Stimulated activated CD4-positive, alpha-beta T cell treated with anti-CD3 and anti-CD28 coated beads, Interleukin-2, amount 100 ng/mL, for 24 hours (primary cell): Measurements from ENCODE around the gene TCFL5.
"Not testable (repeated sequence)": the region's sequence is repeated elsewhere in the genome, so short reads cannot be mapped to it uniquely, and the experiment has no call there.

Experiments used
- DNase-seq, 2 donors: peaks; one replicate each; pipeline ENCODE4 v3.0.0-alpha.2; 2020

The TCFL5 gene

DNA sequence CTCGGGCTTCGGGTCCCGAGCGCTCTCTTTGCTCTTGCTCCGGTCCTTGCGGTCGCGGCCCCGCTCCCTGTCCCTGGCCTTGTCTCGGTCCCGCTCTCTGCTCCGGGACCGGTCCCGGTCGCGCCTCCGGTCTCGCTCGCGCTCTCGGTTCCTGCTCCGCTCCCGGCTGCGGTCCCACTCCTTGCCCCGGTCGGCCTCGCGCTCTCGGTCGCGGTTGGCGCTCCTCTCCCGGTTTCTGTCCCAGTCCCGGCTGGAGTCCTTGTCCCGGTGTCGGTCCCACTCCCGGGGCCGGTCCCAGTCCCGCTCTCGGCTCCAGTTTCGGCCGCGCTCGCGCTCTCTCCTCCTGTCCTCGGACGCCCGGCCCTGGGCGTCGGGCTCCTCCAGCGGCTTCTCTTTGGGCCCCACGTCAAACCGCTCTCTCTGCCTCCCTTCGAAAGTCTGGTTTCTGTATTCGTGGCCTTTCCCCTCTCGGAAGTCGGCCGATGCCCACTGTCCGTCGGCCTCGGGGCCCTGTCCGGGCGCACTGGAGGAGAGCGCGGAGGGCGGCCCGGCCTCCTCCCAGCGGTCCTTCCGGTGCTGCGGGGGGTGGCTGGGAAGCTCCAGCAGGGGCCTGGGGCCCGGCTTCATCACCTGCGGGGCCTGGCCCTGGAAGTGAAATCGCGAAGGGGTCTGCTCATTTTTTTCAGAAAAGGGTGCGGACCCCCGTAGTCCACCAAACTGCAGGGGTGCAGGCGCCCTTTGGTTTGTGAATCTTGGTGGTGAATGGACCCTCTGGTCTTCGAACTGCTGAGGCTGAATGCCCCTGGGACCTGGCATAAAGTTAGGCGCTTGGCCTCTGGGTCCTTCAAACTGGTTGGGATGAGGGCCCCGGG is 17.9 kb upstream of the TCFL5 start:
- no peak for DNase-seq

DNA sequence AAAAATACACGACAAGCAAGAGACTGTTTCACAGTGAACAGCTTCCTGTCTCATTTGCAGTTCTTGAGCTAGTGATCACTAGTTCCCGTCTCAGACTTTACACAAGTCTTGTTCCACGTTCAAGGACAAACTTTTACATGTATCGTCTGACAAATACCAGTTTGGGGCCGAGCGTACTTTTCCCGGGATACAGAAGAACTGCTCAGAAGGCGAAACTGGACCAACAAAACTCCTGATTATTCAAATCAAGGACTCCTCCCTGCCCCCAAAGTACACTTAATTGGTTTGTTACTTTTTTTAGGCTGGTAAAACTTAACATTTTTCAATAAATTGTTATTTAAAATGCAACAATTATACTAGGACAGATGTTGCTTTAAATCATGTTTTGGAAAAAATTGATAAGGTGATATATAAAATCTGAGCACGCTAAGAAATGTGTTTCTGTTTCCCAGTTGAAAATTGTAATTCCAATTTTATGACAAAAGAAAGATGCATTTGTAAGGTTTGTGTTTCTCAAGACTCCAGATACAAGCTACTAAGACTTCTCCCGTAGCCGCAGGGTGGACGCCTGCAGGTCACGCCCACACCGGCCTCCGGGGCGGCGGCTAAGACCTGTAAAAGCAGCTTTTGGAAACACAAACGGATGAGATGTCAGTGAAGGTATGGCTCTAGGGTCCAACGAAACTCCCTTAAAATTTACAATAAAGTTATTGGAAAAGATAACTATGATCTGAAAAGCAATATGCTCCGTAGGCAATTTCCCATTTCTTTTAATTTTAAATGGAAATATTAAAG is 16.8 kb upstream of the TCFL5 start:
- DNase-seq = no peak

DNA sequence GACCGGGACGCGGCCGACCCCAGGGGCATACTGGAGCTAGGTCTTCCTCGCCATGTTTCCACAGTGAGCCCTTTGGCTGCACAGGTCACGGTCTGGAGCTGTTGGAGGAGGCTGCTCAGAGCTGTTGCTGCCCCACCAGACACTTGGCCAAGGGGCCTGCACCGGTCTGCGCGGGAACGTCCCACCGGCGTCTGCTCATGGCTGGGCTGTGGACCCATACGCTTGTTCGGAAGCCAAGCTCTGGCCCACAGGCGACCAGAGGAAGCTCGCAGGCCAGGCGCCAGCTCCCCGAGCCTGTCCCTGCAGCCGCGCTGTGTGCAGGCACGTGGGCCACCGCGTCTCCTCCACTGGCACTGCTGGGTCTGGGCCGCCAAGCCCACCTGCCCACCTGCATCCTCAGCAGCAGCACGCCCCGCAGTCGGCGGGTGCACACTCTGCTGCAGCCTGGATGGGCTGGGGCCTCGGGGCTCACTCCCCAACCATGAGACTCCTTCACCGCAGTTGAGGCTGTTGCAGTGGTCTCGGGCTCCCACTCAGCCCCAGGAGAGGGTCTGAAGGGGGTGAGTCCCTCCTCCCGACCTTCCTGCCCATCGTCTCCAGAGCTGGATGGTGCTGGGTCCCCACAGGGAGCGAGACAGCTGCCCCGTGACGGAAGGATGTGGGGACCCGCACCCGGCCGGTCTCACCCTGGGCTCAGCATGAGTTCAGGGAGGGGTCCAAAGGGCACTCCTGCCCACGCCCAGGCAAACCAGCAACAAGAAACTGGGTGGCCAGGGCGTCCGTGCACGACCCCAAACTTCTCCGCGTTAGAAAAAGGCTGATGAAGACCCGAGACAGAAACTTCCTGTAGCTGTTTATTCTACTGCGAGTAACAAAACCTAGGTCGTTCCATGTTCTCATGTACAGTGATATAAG is 15.5 kb upstream of the TCFL5 start:
- DNase-seq = no peak

DNA sequence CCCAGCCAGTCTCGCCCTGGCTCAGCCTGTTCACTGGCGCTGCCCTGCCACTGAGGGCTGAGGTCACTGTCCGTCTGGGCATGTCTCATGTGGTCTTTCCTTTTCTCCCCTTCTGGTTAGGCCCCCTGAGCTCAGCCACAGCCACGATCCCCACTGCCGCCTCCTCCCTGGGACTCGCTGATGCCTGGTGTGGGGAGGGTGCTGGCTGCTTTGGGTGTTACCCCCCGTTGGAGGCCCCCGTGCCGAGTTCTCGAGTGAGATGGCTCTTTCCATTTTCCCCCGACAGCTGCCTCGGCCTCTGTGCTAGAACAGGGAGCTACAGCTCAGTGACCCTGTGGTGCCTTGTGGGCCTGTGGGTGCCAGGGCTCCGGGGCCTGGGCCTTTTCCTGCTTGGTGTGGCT is 14.9 kb upstream of the TCFL5 start:
- DNase-seq = no peak

DNA sequence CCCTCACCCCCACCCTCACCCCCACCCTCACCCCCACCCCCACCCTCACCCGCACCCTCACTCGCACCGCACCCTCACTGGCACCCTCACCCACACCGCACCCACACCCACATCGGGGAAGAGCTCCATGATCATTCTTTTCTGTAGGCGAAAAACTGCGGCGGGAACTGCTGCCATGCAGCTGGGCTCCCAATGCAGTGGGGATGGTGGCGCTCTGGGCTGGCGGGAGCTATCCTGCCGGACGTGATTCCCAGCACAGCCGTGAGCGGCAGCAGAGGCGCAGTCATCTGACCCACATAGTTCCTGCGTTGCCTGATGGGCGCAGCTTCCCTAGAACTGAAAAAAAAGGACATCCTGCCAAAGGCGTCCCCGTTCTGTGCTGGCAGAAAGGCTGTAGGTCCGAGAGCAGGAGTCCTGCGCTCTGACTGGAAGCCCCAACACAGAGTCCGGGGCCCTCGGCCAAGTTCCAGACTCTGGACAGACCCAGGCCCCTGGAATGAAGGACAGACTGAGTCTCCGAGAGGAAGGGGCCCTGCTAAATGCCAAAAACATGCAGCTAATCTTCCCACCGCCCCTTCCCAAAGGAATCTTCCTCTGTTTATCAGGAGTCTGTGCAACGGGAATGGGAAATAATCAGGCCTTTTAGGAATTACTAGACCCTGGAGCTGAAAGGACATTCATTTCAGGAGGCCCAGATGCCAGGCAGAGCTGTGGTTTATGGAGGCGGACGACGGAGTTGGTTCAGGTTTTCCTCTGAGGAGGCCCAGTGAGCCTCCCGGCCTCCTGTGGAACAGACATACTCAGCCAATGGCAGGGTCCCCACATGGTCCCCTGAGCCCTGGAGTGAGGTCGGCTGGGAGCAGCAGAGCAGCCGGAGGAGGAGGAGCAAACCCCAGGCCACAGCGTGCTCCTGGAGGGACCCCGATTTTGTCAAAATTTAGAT is 14.1 kb upstream of the TCFL5 start:
- DNase-seq = no peak

DNA sequence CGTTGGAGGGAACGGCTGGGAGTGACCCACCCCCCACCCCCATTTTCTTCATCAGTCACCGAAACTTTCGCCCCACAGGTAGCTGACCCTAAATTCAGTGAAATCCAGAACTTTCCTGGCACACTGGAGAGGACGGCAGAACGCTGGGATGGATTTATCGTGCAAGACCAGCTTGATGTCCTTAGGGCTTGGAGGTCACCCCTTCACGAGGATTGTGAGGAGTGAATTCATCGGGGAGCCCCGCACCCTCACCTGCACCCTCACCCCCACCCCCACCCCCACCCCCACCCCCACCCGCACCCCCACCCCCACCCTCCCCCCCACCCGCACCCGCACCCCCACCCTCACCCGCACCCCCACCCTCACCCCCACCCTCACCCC is 13.3 kb upstream of the TCFL5 start:
- no peak for DNase-seq

DNA sequence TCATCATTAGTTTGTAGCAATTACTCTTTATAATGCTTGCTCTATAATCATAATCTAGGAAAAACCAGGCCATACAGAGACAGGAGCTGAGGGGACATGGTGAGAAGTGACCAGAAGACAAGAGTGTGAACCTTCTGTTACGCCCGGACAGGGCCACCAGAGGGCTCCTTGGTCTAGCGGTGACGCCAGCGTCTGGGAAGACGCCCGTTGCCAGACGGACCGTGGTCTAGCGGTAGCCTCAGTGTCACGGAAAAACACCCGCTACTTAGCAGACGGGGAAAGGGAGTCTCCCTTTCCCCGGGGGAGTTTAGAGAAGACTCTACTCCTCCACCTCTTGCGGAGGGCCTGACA is 12.0 kb upstream of the TCFL5 start:
- peak; percentile 40 to 53 for DNase-seq

DNA sequence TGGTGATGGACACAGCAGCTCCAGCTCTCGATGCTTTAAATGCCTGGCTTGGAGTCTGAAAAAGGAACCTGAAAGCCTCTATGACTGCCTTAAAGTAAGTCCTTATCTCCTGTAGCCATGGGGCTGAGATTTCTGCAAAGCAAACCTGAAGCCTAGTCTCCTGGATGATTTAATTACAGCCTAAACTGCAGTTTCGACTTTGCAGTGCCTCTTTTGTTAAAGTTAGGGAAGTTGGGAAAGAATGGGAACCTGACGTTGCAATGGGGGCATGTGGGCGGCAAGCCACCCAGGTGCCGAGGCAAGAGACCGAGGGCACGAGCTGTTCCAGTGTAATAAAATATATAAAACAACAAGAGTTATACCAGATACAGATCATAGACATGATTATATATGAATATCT is 11.7 kb upstream of the TCFL5 start:
- no peak for DNase-seq

DNA sequence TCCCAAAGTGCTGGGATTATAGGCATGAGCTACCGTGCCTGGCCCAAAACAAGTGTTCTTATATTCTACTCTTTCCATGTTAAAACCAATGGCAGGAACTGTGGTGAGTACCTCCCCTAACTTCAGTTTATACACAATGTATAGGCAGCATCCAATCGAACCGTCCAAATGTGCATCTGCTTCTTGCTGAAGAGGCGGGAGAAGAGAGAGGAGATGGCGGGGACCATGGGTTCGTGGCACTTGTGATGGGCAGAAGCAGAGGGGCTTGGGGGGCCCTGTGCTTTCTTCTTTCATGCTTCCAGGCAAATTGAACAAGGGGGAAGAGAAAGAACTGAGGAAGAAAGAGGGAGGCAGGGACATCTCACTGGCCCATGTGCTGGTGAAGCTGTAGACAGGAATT is 11.2 kb upstream of the TCFL5 start:
- DNase-seq = no peak

DNA sequence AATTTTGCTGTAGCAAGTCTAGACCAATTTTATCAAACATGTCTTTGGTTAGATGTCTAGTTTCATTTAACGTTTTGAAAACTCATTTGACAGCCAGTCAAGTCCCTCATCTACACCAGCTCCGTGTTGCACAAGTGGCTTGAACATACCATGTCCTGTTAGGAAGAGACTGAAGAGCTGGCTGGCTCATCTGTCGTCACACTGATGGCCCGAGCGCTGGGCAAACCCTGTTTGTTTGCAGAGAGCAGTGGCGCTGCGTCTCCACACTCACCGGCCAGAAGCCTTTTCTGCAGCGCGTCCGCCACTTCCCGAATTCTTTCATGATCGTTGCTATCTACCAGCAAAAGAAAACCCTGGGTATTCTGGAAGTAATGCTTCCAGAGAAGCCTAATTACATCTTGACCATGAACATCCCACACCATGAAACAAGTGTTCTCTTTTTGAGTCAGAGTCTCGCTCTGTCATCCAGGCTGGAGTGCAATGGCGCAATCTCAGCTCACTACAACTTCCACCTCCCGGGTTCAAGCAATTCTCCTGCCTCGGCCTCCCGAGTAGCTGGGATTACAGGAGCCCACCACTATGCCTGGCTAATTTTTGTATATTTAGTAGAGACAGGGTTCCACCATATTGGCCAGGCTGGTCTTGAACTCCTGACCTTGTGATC is 10.7 kb upstream of the TCFL5 start:
- no peak for DNase-seq

DNA sequence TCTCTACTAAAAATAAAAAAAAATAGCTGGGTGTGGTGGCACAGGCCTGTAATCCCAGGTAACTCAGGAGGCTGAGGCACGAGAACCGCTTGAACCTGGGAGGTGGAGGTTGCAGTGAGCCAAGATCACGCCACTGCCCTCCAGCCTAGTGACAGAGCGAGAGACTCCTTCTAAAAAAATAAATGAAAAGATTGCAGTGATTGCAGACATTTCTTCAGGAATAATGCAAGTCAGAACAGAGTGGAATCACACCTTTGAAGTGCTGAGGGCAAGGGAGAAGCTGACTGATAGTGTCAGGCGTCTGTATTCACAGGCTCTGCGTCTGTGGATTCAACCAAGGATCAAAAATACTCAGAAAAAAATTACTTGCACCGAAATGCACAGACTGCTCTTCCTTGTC is 2.6 kb upstream of the TCFL5 start:
- DNase-seq = no peak

DNA sequence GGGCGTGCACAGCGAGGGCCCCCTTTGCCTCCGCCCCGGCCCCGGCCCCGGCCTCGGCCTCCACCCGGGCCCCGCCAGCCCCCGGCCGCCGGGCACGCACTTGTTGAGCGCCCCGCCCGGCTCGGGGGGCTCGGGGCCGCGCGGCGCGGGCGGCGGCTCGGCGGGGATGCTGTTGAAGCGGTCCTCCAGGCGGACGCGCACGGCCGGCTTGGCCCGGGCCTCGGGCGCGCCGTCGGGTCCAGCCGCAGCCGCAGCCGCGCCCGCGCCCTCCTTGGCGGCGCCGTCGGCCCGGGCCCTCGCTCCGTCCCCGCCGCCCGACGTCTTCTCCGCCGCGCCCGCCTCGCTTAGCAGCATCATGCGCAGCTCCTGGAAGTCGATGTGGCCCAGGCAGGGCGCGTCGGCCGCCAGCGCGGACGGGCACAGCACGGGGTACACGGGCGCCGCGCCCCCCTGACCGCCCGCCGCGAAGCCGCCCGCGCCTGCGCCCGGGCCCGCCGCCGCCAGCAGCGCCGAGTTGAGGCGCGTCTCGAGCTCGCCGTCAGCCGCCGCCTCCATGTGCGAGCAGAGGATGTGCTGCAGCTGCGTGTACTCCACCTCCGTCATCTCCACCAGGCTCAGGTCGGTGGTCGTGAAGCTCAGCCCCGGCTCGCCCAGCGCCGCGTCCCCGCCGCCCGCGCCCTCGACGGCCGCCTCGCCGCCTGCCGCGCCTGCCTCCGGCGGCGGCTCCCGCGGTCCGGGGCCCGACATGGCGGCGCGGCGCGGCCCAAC is 514 bp downstream of the TCFL5 start:
- peak; percentile 34 to 42 for DNase-seq

DNA sequence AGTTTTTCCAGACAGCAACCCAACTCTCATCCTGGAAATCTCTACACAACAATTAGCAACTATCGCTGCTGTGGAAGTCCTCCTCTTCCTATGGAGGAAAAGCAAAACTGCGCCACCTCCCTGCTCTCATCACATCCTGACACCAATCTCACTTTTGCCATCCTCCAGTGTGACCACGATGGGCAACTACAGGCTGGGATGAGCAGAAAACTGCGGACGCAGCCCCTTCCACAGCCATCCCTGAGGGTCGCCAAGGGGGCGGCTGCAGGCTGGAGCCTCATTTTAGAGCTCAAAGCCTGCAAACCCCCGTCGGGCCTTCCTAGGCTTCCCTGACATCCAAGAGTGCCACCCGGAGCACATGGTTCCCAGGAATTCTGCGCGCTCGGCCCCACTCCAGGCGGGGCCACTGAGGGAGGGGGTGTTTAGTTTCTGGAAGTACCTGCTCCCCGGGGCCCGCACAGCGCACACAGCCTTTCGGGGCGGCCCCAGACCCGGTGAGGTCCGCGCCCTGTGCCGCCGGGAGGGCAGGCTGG is 1.2 kb downstream of the TCFL5 start:
- DNase-seq = no peak

DNA sequence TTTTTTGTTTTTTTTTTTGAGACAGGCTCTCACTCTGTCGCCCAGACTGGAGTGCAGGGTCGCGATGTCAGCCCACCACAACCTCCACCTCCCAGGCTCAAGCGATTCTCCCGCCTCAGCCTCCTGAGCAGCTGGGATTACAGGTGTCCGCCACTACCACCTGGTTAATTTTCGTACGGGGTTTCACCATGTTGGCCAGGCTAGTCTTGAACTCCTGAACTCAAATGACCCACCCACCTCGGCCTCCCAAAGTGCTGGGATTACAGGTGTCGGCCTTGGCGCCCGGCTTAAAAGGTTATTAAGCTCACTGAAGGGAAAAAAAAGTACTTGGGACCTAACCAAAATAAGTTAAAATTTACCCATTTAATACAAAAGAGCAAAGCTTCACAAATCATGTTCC is 1.9 kb downstream of the TCFL5 start:
- no peak for DNase-seq

DNA sequence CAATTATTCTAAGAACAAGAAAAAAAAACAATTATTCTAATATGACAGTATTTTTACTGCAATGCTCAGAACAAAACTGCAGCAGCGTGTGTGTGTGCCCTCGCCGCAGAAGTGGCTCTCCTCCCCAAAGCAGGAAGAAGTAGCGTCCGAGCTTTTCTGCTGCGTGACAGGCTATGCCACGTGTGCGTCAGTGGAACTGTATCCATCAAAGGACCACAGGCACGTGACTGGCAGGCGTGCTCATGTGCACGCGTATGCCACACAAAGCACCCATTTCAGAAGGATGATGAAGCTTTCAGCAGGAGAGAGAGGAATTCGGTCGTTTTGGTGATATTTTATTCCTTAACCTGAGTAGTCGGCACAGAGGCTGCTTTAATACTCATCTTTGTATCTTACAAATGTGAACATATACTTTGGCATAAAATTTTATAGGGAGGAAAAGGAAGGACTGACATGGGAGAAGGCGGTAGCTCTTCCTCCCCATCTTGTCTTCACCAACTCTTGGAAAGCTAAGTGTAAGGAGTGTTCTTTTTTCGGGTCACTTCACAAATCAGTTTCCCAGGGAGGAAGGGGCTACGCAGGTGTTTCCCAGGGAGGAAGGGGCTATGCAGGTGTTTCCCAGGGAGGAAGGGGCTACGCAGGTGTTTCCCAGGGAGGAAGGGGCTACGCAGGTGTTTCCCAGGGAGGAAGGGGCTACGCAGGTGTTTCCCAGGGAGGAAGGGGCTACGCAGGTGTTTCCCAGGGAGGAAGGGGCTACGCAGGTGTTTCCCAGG is 3.4 kb downstream of the TCFL5 start:
- no peak for DNase-seq

DNA sequence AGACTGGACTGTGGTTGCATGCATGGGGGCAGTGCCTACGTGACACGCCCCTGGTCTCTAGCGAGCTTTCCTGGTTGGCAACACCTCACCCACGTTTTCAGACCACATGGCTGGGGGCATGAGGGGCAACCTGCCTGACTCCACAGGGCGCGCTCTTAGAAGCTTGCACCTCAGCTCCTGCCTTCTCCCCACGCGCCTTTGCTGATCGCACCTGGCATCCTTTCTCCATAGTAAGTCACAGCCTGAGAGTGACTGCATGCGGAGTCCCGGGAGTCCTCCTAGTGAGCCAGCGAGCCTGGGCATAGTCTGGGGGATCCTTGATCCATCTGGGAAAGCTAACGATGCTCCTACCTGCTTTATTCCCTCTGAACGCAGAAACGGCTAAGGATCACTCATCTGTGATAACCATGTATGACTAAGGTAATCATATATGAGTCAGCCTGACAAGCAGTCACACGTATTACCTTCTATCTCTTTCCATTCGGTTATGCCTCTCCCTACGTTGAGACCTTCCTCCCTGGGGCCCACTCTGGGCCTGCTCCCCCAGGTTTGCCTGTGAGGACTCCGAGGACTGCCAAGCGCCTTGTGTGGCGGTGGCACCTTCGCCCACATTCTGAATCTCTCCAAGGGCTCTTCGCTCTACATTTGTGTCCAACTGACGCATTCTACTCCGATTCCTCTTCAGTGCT is 4.5 kb downstream of the TCFL5 start:
- DNase-seq = no peak

DNA sequence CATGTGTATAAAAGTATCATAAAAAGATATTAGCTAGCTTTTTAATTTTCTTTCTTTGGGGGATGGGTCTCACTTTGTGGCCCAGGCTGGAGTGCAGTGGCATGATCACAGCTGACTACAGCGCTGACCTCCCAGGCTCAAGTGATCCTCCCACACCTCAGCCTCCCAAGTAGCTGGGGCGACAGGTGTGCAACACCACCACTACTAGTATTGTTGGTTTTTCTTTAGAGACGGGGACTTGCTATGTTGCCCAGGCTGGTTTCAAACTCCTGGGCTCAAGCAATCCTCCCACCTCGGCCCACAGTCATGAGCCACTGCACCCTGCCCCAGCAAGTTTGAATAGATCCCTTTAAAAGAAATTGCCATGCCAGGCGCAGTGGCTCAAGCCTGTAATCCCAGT is 6.5 kb downstream of the TCFL5 start:
- DNase-seq = no peak

DNA sequence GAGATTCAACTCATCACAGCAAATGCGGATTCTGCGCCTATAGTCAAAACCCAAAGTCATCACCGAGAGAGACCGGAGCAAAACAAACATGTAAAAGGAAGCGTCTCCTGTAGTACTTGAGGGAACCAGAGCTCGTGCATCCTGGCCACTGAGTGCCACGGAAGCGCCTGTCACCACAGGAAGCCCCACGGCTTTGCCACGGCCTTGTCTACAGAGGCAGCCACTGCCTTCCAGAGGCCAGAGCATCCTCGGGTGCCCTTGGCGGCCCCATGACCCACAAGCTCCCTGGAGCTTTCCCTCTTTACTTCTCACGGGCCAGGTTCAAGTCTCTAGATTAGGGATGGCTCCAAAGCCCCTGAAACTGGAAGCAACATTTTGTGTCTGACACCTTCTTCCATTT is 7.5 kb downstream of the TCFL5 start:
- no peak for DNase-seq

DNA sequence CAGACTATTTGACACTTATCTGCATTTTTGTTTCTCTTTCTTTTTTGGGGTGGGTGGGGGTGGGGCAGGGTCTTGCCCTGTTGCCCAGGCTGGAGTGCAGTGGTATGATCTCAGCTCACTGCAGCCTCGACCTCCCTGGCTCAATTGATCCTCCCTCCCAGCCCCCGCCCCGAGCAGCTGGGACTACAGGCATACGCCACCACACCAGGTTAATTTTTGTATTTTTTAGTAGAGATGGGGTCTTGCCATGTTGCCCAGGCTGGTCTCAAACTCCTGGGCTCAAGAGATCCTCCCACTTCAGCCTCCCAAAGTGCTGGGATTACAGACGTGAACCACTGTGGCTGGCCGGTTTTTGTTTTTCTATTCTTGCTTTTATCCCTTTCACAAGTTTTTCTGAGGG is 8.3 kb downstream of the TCFL5 start:
- DNase-seq = not testable (repeated sequence)
